Gastroesophageal sphincter (tissue), 3 donors: ENCODE data around the gene FRMPD2.

Experiments used
- CTCF ChIP-seq, 4 experiments: fragments of 200-600 bp in 2 of 4; fragments of 450-650 bp in 2 of 4; sonication (generic) in 1 of 4; IDR thresholded peaks; one replicate each; pipeline ENCODE4 v1.5.1; 2017 to 2019; ENCODE audit warnings: antibody characterized with exemption in 4 of 4, mild to moderate bottlenecking in 2 of 4, moderate library complexity in 2 of 4
- EP300 ChIP-seq: sonication (generic); formaldehyde crosslinking; IDR thresholded peaks from one replicate; pipeline ENCODE4 v1.6.1; 2017; ENCODE audit warnings: antibody characterized with exemption, mild to moderate bottlenecking
- POLR2A ChIP-seq, 2 donors: fragments of 450-650 bp; IDR thresholded peaks; one replicate each; pipeline ENCODE4 v1.6.1; 2017; ENCODE audit warnings: antibody characterized with exemption in 2 of 2, mild to moderate bottlenecking in 2 of 2, moderate library complexity in 1 of 2

- no peak for TF ChIP-seq CTCF (IDR thresholded peaks at IDR 0.05)
- no peak for TF ChIP-seq EP300
- no peak for TF ChIP-seq POLR2A (IDR thresholded peaks at IDR 0.05)
These were observed 14.2 kb upstream of the FRMPD2 start for GRCh38 chr10:48288661-48289060.
